K562 (cell line): Measurements from ENCODE around the gene TSPAN14. TPM values are rescaled to one million over a fixed set of nuclear protein-coding genes. Genes with fewer than 3 reads are reported as not detected.
A peak's percentile ranks its signal among the peaks of the same experiment; 100 is the strongest.

Experiments
- ARID2 ChIP-seq: fragments of 450-650 bp; IDR thresholded peaks from 2 replicates; pipeline ENCODE4 v1.6.1; 2017; ENCODE audit warnings: antibody characterized with exemption, mild to moderate bottlenecking
- CBX1 ChIP-seq: sonication (generic); IDR thresholded peaks from 2 replicates; pipeline ENCODE4 v1.6.1; 2016; ENCODE audit warnings: antibody characterized with exemption, low read depth, mild to moderate bottlenecking
- EHMT2 ChIP-seq: fragments of 450-650 bp; IDR thresholded peaks from 2 replicates; pipeline ENCODE4 v1.6.1; 2018; ENCODE audit warnings: antibody characterized with exemption
- HDAC1 ChIP-seq, 2 experiments: fragments of 450-650 bp; IDR thresholded peaks; 2 replicates each; pipeline ENCODE4 v1.6.1; 2016 to 2017; ENCODE audit warnings: inconsistent platforms in 1 of 2, mild to moderate bottlenecking in 1 of 2, moderate library complexity in 1 of 2
- HDAC2 ChIP-seq: fragments of 450-650 bp; IDR thresholded peaks from 2 replicates; pipeline ENCODE4 v1.6.1; 2016; ENCODE audit warnings: mild to moderate bottlenecking
- NR3C1 ChIP-seq: sonication (generic); formaldehyde crosslinking; IDR thresholded peaks from 2 replicates; pipeline ENCODE4 v1.8.1; 2022; ENCODE audit warnings: missing genetic modification reagents
- PHF20 ChIP-seq: fragments of 450-650 bp; IDR thresholded peaks from 2 replicates; pipeline ENCODE4 v1.6.1; 2018; ENCODE audit not compliant: partially characterized antibody
- RNF2 ChIP-seq: sonication (generic); IDR thresholded peaks from 2 replicates; pipeline ENCODE4 v1.6.1; 2016
- UBTF ChIP-seq, 2 experiments: IDR thresholded peaks; 2 replicates each; pipeline ENCODE4 v1.6.1; 2012; ENCODE audit warnings: improper control_type of control experiment in 2 of 2, low read depth in 2 of 2, low read length in 2 of 2, borderline replicate concordance in 1 of 2
- XRCC5 ChIP-seq: fragments of 200-400 bp; formaldehyde crosslinking; IDR thresholded peaks from 2 replicates; pipeline ENCODE4 v1.6.1; 2017; ENCODE audit warnings: low read depth, mild to moderate bottlenecking, low read length
- ZNF830 ChIP-seq: fragments of 250-450 bp; sonication (Bioruptor Pico); IDR thresholded peaks from 2 replicates; pipeline ENCODE4 v1.5.0; 2021; ENCODE audit warnings: mild to moderate bottlenecking
- polyA plus RNA-seq, 8 experiments: library from polyadenylated mRNA; depleted of rRNA in 4 of 8; stranded (reverse) in 5 of 8; unstranded in 3 of 8; fragments of >200 nt; fragmentation: Nextera tagmentation in 2 of 8; fragmentation: Illumina TruSeq in 1 of 8; extraction: Ambion mirVana in 2 of 8; extraction: Trizol in 1 of 8; gene quantifications; 2 replicates each; pipeline versions ENCODE4 v1.2.1 to v1.2.3, GENCODE V29; 2011 to 2014; ENCODE audit warnings: inconsistent platforms in 1 of 8, missing spikeins in 1 of 8
- total RNA-seq, 7 experiments: library from RNA; depleted of rRNA in 6 of 7; stranded (reverse); fragments of >200 nt in 6 of 7; fragmentation: Illumina TruSeq in 2 of 7; extraction: Trizol in 2 of 7; gene quantifications; 2 replicates each; pipeline versions ENCODE4 v1.2.1 to v1.2.3, GENCODE V29; 2011 to 2021; ENCODE audit warnings: low replicate concordance in 1 of 7
- TF ChIP-seq, protein P1 (sequence below): fragments of 450-650 bp; IDR thresholded peaks from 2 replicates; pipeline ENCODE4 v1.6.1; 2016; ENCODE audit warnings: mild to moderate bottlenecking, moderate library complexity
- TF ChIP-seq, protein P2 (sequence below): IDR thresholded peaks from 3 replicates; pipeline ENCODE4 v1.6.1; 2011; ENCODE audit warnings: borderline replicate concordance, mild to moderate bottlenecking; ENCODE audit not compliant: insufficient read length, insufficient read depth

Gene TSPAN14
- total and polyA plus RNA-seq, 9 of the 15 experiments (the other 6 are each of a cell fraction or from before 2014, with no cell fraction given) = 5.8 to 92.9 (median 23.3) TPM

- TF ChIP-seq, protein P1, sequence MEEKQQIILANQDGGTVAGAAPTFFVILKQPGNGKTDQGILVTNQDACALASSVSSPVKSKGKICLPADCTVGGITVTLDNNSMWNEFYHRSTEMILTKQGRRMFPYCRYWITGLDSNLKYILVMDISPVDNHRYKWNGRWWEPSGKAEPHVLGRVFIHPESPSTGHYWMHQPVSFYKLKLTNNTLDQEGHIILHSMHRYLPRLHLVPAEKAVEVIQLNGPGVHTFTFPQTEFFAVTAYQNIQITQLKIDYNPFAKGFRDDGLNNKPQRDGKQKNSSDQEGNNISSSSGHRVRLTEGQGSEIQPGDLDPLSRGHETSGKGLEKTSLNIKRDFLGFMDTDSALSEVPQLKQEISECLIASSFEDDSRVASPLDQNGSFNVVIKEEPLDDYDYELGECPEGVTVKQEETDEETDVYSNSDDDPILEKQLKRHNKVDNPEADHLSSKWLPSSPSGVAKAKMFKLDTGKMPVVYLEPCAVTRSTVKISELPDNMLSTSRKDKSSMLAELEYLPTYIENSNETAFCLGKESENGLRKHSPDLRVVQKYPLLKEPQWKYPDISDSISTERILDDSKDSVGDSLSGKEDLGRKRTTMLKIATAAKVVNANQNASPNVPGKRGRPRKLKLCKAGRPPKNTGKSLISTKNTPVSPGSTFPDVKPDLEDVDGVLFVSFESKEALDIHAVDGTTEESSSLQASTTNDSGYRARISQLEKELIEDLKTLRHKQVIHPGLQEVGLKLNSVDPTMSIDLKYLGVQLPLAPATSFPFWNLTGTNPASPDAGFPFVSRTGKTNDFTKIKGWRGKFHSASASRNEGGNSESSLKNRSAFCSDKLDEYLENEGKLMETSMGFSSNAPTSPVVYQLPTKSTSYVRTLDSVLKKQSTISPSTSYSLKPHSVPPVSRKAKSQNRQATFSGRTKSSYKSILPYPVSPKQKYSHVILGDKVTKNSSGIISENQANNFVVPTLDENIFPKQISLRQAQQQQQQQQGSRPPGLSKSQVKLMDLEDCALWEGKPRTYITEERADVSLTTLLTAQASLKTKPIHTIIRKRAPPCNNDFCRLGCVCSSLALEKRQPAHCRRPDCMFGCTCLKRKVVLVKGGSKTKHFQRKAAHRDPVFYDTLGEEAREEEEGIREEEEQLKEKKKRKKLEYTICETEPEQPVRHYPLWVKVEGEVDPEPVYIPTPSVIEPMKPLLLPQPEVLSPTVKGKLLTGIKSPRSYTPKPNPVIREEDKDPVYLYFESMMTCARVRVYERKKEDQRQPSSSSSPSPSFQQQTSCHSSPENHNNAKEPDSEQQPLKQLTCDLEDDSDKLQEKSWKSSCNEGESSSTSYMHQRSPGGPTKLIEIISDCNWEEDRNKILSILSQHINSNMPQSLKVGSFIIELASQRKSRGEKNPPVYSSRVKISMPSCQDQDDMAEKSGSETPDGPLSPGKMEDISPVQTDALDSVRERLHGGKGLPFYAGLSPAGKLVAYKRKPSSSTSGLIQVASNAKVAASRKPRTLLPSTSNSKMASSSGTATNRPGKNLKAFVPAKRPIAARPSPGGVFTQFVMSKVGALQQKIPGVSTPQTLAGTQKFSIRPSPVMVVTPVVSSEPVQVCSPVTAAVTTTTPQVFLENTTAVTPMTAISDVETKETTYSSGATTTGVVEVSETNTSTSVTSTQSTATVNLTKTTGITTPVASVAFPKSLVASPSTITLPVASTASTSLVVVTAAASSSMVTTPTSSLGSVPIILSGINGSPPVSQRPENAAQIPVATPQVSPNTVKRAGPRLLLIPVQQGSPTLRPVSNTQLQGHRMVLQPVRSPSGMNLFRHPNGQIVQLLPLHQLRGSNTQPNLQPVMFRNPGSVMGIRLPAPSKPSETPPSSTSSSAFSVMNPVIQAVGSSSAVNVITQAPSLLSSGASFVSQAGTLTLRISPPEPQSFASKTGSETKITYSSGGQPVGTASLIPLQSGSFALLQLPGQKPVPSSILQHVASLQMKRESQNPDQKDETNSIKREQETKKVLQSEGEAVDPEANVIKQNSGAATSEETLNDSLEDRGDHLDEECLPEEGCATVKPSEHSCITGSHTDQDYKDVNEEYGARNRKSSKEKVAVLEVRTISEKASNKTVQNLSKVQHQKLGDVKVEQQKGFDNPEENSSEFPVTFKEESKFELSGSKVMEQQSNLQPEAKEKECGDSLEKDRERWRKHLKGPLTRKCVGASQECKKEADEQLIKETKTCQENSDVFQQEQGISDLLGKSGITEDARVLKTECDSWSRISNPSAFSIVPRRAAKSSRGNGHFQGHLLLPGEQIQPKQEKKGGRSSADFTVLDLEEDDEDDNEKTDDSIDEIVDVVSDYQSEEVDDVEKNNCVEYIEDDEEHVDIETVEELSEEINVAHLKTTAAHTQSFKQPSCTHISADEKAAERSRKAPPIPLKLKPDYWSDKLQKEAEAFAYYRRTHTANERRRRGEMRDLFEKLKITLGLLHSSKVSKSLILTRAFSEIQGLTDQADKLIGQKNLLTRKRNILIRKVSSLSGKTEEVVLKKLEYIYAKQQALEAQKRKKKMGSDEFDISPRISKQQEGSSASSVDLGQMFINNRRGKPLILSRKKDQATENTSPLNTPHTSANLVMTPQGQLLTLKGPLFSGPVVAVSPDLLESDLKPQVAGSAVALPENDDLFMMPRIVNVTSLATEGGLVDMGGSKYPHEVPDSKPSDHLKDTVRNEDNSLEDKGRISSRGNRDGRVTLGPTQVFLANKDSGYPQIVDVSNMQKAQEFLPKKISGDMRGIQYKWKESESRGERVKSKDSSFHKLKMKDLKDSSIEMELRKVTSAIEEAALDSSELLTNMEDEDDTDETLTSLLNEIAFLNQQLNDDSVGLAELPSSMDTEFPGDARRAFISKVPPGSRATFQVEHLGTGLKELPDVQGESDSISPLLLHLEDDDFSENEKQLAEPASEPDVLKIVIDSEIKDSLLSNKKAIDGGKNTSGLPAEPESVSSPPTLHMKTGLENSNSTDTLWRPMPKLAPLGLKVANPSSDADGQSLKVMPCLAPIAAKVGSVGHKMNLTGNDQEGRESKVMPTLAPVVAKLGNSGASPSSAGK = no peak
- no peak for TF ChIP-seq ZNF830 (CRISPR knock-in tag)
- TF ChIP-seq HDAC2 = peak; percentile 85
- TF ChIP-seq EHMT2 = no peak
- TF ChIP-seq ARID2 = no peak
- TF ChIP-seq PHF20 = no peak
- TF ChIP-seq, protein P2, sequence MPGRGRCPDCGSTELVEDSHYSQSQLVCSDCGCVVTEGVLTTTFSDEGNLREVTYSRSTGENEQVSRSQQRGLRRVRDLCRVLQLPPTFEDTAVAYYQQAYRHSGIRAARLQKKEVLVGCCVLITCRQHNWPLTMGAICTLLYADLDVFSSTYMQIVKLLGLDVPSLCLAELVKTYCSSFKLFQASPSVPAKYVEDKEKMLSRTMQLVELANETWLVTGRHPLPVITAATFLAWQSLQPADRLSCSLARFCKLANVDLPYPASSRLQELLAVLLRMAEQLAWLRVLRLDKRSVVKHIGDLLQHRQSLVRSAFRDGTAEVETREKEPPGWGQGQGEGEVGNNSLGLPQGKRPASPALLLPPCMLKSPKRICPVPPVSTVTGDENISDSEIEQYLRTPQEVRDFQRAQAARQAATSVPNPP = no peak
- TF ChIP-seq UBTF (IDR thresholded peaks at IDR 0.05; ENCODE audit: borderline replicate concordance in 1 of 2, low read depth in 2 of 2, low read length in 2 of 2) = peak; percentile 38 to 88; a peak in 2 of 4 replicates
- TF ChIP-seq RNF2 = peak; percentile 26; the same call in 1 of the 2 replicates
- 0 out of 2 replicates have a peak, but pooled peaks have one; percentile 22 for TF ChIP-seq XRCC5
- TF ChIP-seq HDAC1 (IDR thresholded peaks at IDR 0.05) = peak in 1 of 2 experiments; percentile 77; a peak in 1 of 4 replicates
- TF ChIP-seq NR3C1 = no peak
- no peak for TF ChIP-seq CBX1
These were observed 50.2 kb downstream of the TSPAN14 start (continued) for GRCh38 chr10:80504158-80504811.
